NCI-H446 (cell line): ENCODE data around the gene UPK3A.
"Not testable (repeated sequence)": the region's sequence is repeated elsewhere in the genome, so short reads cannot be mapped to it uniquely, and the experiment has no call there.

ENCODE experiments used
- DNase-seq, 2 experiments: peaks; one replicate each; lab custom pipeline; 2025; lab: John Stamatoyannopoulos, UW

The UPK3A gene

DNA sequence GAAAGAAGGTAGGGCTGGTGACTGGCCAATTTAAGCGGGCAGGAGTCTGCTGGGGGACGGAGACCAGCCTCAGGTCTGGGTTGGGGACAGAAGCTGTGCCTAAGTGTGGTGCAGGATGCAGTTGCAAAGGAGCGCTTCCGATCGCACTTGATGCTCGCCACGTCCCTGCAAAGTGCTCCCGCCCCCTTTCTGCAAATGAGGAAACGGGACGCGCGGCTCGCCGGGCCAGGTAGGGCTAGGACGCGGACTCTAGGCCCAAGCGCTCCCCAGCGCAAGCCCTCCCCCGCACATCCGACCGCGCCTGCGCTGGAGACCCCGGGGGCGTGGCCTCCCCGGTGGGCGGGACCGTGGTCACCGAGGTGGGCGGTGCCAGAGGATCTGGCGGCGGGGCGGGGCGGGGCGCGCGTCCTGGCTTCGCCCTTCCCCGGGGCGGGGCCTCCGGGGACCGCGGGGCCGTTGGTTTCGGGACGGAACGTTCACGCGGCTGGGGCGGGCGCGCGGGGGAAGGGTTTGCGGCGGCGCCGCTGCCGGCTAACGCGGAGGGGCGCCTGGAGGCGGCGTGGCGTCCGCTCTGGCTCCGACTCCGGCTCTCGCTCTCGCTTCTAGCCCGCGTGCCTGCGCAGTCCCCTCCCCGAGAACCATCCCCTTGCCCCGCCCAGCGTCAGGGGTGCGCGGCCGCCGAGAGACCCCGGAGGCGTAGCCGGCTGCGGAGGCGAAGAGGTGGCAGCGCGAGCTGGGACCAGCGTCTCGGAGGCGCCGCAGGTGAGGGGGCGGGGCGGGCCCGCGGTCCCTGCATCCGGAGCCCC is 24.9 kb downstream of the UPK3A start, which contains the start of gene FAM118A:
TSS of gene FAM118A (plus strand) at position 513 of the 806 bp plus-strand sequence. CDS start 12,446 bp downstream, outside the sequence.
- peak; percentile 70 to 95 for DNase-seq

DNA sequence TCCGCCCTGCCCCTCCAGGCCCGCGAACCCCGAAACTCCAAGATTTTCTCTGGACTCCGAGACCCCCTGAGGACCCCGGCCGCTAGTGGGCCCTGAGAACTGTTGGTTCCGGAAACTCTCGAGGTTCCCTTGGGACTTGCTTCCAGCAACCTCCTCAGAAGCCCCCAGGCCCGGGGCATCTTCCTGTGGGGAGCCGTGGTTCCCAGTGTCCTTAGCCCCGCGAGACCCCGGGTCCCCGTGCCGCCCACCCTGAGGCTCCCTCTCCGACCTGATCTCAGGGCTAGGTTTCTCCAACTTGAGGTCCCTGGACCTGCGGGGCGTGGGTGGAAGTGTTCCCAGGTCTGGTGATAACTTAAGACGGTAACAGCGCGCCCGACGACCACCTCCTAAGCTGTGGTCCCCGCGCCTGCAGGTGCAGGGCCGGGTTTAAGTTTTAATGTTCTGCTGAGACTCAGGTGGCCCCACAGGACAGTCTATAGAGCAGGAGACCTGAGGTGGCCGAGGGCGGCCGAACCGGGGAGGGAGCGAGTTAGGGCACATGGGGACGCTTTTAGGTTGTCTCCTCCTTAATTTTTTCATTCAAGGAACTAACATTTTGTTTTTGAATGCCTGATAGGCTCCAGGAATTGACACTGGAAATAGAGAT is 25.7 kb downstream of the UPK3A start:
- no peak for DNase-seq

DNA sequence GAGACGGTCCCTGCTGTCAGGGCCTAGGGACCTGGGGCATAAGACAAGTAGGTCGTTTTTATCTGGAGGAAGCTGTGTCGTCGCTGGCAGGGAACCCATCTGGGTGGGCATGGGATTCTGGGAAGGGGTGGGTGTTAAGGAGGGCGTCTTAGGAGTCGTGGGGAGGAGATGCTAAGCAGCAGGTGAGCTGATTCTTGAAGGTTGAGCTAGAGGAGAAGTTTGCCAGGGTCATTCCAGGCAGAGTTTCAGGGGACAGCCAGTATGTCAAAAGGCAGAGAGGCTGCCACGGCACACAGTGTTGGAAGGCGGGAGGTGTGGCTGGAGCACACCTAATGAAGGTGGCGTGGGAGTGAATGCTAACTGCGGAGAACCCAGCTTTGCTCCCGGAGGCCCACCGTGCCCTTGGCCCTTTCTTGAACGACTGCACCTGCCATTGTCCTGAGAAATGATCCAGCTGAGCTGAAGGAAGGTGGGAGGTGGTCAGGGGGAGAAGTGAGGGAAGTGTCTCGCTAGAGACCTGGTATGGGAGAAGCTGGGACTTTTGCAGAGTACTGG is 26.3 kb downstream of the UPK3A start:
- DNase-seq = no peak

DNA sequence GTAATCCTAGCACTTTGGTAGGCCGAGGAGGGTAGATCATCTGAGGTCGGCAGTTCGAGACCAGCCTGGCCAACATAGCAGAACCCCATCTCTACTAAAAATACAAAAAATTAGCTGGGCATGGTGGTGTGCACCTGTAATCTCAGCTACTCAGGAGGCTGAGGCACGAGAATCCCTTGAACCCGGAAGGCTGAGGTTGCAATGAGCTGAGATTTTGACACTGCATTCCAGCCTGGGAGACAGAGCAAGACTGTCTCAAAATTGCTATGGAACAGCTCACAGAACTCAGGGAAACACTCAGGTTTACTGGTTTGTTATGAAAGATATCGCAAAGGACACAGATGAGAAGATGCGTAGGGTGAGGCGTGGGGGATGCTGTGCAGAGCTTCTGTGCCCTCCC is 27.7 kb downstream of the UPK3A start:
- DNase-seq = no peak

DNA sequence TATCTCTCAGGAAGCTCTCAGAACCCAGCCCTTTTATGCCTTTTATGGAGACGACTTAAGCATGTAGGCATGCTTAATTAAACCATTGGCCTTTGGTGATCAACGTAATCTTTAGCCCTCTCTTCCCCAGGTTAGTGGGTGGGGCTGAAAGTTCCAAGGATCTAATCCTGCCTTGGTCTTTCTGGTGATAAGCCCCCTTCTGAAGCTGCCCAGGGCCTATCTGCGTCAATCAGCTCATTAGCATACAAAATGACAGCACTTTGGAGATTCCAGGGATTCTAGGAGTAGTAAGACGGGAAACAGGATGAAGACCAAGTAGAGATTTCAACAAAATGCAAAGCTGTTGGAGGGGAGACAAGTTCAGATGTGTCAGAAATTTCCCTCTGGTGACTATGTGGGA is 28.1 kb downstream of the UPK3A start:
- DNase-seq = no peak

DNA sequence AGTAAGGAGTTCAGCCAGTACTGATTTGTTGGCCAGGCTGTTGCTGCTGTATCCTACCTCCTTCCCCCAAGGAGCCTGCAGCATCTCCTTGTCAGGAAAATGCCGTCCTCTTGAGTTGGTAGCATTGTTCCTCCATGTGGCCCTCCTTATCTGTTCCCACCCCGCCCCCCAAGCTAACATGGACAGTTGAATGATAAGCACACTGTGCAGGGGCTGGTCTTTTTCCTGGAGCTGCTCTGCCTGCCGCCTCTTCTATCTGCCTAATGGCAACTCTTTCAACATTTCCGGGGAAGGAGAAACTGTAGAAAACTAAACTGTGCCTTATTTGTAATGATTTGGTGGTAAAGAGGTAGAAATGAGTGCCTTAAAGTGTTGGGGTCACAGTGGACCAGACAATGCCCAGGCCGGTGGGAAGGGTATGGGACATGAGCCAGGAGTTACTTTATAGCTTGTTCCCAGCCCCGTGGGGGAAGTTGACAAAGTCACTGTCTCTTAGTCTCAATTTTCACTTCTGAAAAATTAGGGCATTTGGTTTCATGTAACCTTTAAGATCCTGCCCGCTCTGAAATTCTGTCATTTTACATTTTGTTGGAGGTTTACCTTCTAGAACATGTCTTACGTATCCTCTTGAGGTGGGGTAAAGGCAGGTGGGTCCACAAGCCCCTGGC is 29.4 kb downstream of the UPK3A start:
- no peak for DNase-seq

DNA sequence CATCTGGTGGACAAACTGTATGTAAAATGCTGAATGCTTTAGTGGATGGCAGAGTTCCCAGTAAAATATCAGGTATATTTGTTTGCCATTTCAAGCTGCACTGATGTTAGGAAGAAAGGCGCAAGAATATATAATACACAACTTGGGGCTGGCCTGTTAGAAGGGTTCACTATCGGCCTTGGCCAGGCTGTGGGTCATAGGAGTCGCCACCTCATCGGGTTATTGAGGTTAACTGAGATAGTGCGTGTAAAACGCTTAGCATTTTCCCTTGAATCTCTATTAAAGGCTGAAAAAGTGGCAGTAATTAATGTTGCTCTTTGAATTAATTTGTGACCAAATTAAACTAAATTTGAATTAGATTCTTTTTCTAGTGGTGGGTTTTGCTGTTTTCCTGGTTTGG is 30.0 kb downstream of the UPK3A start:
- DNase-seq = no peak

DNA sequence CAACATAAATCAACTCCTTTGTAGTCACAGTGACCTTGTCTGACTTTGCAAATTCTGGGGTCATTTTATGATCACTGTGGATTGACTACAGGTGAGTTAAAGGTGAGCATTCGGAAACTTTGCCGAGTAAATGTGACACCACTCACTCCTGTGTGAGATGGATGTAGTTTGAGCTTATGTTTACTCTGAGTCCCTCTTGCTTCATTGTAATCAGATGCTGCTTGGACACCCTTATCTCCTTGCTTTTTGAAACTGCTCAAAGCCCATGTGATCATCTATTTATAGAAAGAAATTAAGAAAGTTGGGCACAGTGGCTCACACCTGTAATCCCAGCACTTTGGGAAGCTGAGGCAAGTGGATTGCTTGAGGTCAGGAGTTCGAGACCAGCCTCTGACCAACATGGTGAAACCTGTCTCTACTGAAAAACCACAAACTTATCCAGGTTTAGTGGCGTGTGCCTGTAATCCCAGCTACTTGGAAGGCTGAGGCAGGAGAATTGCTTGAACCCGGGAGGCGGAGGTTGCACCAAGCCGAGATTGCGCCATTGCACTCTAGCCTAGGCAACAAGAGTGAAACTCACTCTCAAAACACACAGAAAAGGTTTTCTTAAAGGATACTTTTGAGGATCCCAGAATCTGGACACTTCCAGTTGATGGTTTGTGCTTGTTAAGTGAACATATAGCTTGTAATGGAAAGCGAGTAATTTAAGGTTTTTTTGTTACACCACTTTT is 32.2 kb downstream of the UPK3A start:
- no peak for DNase-seq

DNA sequence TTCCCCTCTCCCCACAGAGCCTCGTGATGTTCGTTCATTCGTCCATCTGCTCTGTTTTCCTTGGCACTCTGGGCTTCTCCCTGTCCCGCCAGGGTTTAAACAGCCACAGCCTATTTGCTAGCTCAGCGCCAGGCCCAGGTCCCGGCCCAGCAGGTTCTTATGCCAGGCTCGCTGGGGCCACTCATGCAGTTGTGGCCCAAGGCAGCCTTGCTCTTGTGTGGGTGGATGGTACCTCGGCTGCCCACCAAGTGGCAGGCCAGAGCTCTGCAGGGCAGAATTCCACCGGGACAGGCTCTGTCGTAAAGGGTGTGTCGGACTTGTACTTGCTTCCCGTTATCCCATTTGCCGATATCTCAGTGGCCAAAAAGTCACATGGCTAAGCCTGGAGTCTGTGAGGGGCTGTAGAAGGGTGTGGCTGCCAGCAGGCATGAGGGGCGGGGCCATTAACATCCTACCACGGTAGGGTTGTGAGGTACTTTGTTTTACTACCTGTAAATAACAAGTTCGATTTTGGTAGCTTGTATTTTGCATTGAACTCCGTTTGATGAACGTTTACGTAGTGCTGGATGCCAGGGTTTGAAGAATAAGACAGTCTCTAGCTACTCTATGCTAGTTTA is 32.9 kb downstream of the UPK3A start:
- peak; percentile 75 for DNase-seq

DNA sequence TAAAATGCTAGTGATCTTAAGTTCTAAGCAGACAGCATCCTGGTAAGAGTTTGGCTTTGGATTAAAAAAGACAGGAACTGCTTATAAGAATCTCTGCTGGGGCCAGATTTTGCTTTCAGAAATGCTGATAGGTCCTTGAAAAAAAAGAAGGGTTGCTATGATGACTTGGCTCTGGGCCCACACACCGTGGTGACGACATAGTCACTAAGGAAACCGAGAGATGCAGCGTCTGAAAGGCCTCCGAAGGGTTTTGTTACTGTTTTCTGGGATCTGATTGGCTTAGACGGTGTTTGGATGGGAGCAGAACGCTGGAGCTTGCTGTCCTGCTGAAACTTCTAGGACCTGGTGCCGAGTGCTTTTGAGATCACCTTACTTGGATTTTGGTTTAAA is 33.4 kb downstream of the UPK3A start:
- peak; percentile 73 to 84 for DNase-seq

DNA sequence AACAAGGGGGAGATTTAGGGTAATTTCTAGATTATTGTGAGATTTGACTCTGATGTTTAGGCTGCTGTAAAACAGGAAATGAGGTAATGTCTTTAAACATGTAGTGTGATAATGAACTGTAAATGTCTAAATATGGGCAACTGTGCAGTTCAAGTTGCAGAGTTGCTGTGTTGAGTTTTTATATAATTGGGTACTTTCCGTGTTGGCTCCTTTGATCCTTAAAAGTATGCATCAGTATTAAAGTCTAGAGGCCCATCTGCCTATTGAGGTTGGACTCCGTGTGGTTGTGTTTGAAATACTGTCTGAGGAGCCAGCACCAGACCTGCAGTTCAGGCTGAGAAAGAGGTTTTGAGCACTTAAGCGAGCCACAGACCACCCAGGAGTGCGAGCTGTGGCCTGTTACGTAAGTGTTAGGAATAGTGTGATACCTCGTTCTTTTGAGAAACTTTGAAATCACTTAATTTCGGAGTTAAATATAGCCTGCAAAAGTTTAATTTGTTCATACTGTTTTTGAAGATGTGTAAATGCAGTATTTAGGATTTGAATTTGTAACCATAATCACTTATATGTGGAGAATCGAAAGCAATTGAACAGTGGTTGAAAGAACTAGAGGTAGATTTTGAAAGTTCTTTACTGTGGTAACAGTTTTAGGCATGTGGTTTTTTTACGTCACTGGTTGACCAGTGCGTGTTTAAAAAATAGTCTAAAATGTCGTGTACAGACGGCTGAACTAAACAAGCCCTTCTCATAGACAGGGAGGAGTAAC is 34.0 kb downstream of the UPK3A start:
- DNase-seq = no peak

DNA sequence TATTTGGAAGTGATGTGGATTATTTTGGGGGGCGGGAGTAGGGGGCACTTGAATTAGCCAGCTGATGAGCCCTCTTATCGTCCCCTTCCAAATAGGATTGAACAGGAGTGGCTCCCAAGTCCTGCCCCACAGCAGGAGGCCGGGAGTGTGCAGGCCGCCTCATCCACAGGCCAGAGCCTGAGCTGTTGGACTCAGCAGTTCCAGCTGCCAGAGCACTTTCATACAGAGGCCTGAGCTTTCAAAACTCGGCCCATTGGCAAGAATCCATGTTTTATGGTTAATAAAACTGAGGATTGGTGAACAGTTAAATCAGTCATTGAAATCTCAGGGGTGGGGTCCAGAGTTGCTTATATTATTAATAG is 34.6 kb downstream of the UPK3A start:
- peak in 1 of 2 experiments; percentile 19 for DNase-seq

DNA sequence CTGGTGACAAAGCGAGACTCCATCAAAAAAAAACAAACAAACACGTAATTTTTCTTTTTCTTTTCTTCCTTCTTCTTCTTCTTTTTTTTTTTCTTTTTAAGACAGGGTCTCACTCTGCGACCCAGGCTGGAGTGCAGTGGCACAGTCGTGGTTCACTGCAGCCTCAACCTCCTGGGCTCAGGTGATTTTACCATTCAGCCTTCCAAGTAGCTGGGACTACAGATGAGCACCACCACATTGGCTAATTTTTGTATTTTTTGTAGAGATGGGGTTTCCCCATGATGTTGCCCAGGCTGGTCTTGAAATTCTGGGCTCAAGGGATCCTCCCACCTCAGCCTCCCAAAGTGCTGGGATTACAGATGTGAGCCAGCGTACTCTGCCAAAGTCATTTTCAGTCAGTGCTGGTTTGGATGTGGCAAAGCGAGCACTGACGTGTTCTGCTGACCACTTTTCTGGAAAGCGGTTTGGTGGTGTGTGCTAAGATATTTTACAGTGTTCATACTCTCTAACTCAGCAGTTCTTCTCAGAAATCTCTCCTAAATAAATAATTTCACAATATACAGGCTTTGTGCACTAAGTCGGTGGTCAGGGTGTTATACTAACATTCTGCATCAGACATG is 35.7 kb downstream of the UPK3A start:
- DNase-seq = no peak

DNA sequence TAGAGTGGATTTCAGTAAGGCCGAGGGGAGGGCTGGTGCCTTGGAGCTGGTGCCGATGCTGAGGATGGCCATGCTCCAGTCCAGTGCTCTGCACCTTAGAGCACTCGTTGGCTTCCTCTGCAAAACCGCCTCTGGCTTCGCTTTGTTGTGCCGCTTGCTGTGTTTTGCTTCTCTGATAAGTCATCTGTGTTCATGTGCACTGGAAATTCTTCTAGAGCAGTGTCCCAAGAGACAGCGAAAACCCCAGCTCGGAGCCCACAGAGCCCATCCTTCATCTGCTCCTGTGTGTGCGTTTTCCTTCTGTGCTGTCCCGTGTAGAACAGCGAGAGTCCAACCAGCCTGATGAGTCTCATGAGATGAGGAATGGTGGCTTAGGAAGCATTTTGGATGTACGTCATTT is 37.1 kb downstream of the UPK3A start:
- DNase-seq = no peak

DNA sequence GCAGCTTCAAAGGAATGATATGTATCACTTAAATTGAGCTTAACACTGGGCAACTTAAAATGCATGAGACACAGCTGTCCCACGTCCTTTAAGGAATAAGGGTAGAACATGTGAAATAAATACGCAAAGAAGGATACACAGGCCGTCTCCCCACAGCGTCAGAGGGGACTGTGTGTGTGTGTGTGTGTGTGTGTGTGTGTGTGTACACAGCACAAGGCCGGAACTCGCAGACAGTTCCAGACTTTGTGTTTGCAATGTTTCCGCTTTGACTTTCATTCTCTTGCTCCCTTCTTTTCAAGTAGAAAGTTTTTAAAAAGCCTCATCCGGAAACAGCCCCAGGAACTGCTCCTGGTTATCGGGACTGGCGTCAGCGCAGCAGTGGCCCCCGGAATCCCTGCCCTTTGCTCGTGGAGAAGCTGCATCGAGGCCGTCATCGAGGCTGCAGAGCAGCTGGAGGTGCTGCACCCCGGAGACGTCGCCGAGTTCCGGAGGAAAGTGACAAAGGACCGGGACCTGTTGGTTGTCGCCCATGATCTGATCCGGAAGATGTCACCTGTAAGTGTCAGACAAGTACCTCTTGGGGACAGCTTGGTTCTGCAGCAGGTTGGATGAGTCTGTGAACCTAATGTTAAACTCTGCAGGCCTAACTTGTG is 38.2 kb downstream of the UPK3A start:
- DNase-seq = no peak

DNA sequence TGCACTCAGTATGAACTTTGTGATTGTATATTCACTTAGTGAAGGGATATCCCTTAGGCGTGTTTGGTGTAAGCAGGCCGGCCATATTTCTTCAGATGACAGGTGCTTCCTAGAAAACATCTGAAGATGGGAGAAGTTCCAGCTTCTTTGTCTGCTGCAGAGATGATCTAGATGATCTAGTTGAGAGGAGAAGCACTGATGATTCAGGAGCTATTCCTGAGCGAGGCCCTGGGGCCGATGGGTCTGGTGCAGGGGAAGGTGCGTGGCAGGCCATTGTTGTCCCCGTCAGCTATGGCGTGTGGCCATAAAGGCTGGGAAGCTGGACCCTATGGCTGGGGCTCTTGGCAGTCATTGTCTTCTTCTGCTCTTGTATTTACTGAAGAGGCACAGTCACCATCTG is 38.9 kb downstream of the UPK3A start:
- DNase-seq = no peak

DNA sequence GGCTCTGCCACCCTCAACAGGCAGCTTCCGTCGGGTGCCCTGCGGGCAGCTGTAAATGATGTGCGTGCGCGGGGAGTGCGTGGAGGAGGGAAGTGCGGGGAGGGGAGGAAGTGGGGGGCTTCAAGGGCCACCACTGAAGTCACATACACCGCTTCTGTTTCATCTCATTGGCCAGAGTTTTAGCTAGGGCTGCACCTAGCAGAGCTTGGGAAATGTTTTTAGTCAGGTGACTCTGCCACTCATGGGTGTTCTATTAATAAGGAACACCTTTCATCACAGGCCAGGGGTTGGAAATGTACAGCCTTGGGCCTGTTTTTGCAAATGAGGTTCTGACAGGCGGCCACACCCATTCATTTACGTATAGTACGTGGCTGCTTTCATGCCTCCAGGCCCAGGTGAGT is 39.6 kb downstream of the UPK3A start:
- DNase-seq = no peak

DNA sequence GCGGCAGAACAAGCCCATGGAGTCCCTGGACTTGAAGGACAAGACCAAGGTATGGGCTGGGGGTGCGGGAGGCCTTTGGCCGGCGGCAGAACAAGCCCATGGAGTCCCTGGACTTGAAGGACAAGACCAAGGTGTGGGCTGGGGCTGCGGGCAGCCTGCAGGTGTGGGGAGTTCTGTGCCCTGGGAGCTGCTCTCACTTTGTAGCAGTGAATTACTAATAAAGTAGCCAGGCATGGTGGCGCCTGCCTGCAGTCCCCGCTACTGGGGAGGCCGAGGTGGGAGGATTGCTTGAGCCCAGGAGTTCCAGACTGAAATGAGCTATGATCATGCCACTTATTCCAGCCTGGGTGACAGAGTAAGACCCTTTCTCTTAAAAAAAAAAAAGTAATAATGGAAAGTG is 43.5 kb downstream of the UPK3A start:
- not testable (repeated sequence) for DNase-seq

DNA sequence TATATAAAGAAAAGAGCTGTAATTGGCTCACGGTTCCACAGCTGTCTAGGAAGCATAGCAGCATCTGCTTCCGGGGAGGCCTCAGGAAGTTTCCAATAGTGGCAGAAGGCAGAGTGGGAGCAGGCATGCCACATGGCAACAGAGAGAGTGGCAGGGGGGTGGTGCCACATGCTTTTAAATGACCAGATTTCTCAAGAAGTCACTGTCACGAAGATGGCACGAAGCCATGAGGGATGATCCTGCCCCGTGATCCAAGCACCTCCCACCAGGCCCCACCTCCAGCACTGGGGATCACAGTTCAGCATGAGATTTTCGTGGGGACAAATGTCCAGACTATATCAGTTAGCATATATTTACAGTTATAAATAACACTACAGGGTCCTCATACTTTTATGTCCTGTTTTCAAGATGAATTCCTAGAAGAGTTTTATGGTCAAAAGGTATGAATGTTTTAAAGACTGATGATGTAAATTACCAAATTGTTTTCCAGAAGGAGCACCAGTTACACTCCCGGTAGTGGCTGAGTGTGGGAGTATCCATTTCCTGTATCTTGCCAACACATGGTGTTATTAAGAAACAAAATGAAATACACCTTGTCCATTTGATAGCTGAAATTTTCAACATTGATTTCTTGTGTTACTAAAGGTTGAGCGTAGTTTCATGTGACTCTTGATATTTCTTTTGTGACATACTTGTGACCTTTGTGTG is 44.2 kb downstream of the UPK3A start:
- peak in 1 of 2 experiments; percentile 70 for DNase-seq
